Measurements from ENCODE around the gene KMT2B.

The KMT2B gene

GRCh38 chr19:35777086-35777841 is 59.5 kb downstream of the KMT2B start:
- DNase-seq, result peak in 23 of 51 donors; percentile 5 to 64 (median 30)

- DNase-seq, result no peak
Measured at GRCh38 chr19:35777961-35778360, 60.2 kb downstream of the KMT2B start.

DNA sequence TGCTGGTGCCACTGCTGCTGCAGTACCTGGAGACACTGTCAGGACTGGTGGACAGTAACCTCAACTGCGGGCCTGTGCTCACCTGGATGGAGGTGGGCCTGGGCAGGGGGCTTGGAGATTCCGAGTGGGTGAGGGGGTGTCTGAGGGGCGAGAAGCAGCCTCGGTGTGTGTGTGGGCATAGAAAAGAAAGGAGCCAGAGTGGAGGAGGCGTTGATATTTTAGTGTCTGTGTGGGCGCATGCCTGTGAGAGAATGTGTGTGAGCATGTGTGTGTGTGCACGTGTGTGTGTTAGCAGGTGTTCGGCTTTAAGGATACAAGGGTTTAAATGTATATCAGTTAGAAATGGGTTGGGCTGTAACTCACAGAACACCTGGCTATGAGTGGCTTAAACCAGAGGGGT is 61.2 kb downstream of the KMT2B start:
- DNase-seq, result peak in 1 of 51 donors; percentile 13

- no peak for DNase-seq
Measured at GRCh38 chr19:35780058-35780457, 62.3 kb downstream of the KMT2B start.

DNA sequence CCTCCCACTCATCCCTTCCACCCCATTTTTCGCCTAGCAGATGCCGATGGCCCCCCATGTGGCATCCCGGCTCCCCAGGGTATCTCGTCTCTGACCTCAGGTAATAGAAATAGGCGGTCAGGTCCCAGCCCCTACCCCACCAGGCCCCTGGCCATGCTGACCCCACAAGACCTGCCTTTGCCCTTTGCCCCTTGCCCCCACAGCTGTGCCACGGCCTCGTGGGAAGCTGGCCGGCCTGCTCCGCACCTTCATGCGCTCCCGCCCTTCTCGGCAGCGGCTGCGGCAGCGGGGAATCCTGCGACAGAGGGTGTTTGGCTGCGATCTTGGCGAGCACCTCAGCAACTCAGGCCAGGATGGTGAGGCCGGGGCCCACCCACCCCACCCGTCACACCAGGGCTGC is 62.9 kb downstream of the KMT2B start:
- no peak for DNase-seq

DNA sequence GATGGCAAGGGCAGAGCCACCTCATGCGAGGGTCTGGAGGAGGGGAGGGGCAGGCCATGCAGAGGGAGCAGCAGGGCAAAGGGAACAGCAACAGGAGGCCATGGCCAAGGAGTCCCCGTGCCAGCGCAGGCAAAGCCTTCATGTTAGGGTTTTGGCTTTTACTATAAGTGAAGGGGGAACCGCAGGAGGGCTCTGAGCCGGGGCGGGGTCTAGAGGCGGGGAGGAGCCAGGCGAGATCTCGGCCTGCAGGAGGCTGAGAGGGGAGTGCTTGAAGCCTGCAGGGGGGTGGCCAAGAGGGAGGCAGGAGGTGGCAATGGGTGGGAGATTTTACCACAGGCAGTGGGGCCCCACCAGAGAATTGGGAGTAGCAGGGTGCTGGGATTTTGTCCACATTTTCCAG is 63.8 kb downstream of the KMT2B start:
- DNase-seq, result no peak

GRCh38 chr19:35782589-35782988 is 64.8 kb downstream of the KMT2B start:
- DNase-seq, result no peak

DNA sequence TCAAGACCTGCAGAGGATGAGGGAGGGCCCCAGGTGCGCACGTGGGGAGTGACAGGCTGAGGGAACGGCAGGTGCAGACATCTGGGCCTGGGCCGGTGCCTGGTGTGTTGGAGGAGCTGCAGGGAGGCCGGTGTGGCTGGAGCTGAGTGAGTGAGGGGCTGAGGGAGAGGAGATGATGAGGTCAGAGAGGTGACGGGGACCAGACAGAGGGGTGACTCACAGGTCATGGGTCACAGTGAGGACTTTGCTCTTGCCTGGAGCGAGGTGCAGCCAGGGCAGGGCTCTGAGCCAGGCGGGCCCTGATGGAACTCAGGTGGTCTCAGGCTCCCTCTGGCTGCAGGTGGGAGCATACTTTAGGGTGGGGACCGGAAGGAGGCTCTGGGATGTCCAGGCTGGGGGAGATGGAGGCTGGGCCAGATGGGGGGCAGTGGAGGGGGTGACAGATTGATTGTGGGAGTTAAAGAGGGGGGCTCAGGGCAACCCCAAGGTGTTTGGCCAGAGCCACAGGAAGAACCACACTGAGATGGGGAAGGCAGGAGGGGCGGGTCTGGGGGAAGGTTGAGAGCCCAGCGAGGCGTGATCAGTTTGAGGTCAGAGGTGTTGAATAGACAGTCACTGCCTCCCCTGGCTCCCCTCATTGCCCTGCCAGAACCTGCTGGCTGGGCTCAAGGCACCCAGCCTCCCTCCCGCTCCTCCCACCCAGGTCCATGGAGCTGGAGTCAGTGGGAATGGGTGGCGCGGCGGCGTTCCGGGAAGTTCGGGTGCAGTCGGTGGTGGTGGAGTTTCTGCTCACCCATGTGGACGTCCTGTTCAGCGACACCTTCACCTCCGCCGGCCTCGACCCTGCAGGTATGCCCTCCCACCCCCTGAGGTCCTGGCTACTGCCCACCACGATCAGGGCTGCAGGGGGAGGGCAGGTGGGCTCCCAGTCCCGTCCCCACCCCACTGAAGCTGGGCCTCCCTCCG is 65.9 kb downstream of the KMT2B start:
- no peak for DNase-seq

DNA sequence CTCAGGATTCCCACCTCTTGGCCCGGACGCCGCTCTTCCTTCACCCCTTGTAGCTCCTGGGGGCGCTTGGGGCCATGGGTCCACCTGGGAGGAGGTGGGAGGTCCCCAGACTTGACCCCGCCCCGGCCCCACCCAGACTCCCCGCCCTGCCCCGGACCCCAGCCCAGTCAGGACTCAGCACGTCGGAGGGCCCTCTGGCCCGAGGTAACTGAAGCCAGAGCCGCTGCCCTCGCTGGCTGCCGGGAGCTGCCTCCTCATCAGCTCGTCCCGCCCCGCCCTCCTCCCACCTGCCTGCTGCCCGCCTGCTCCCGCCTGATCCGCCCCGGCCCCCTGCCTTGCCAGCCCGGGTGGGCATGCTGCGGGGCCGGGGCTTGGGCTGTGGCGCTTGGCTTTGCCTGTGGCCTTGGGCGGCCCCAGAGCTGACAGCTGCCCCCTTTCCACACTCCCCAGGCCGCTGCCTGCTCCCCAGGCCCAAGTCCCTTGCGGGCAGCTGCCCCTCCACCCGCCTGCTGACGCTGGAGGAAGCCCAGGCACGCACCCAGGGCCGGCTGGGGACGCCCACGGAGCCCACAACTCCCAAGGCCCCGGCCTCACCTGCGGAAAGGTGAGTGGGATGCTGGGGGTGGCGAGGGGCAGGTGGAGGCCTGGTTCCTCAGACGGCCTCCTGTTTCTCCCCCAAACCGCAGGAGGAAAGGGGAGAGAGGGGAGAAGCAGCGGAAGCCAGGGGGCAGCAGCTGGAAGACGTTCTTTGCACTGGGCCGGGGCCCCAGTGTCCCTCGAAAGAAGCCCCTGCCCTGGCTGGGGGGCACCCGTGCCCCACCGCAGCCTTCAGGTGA is 66.9 kb downstream of the KMT2B start:
- no peak for DNase-seq

DNA sequence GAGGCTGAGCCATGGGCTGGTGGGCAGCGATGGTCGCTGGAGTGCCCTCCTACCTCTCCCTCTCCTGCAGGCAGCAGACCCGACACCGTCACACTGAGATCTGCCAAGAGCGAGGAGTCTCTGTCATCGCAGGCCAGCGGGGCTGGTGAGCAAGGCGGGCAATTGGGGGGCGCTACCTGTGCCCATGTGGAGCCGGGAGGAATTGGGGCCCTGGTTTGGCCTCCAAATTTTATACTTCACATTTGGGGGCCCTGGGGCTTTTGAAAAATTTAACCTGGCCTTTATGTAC is 67.5 kb downstream of the KMT2B start:
- DNase-seq, result no peak

- no peak for DNase-seq
Measured at GRCh38 chr19:35786299-35787160, 68.7 kb downstream of the KMT2B start.

GRCh38 chr19:35787227-35787799 is 69.5 kb downstream of the KMT2B start:
- no peak for DNase-seq
